ENCODE data around the gene BTBD1.
"Not testable (repeated sequence)": the region's sequence is repeated elsewhere in the genome, so short reads cannot be mapped to it uniquely, and the experiment has no call there.

Gene BTBD1

DNA sequence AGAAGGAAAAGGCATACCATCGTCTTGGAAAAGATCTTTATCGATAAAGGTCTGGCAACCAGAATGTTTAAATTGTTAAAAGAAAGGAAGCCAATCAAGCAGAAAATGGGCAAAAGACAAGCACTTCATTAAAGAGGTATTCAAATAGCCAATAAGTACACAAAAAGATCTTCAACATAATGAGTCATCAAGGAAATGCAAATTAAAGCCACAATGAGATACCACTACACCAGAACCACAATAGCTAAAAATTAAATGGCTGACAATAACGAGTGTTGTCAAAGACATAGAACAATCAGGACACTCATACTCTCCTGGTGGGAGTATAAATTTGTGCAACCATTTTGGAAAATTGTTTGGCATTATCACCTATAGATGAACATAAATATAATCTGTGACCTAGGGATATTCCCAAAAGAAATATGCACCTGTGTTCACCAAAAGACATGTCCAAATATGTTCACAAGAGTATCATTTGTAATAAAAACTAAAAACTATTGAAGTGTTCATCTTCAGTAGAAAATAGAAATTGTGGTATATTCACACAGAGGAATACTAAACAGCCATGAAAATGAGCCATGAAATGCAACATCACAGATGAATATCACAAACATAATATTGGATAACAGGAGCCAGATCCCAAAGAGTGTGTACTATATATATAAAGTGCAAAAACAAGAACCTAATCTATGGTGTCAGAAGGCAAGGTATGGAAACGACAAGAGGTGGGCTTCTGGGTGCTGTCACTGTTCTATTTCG, 14.4 kb upstream of the BTBD1 start:
- TF ChIP-seq ZFP3 (CRISPR knock-in tag; IDR thresholded peaks at IDR 0.05): no peak
- TF ChIP-seq GLIS3 (CRISPR knock-in tag; IDR thresholded peaks at IDR 0.05): no peak
- TF ChIP-seq BACH2 (CRISPR knock-in tag; IDR thresholded peaks at IDR 0.05; ENCODE audit: borderline replicate concordance): no peak
- TF ChIP-seq TOX (CRISPR knock-in tag; IDR thresholded peaks at IDR 0.05; ENCODE audit: borderline replicate concordance): no peak
- TF ChIP-seq, protein P1, sequence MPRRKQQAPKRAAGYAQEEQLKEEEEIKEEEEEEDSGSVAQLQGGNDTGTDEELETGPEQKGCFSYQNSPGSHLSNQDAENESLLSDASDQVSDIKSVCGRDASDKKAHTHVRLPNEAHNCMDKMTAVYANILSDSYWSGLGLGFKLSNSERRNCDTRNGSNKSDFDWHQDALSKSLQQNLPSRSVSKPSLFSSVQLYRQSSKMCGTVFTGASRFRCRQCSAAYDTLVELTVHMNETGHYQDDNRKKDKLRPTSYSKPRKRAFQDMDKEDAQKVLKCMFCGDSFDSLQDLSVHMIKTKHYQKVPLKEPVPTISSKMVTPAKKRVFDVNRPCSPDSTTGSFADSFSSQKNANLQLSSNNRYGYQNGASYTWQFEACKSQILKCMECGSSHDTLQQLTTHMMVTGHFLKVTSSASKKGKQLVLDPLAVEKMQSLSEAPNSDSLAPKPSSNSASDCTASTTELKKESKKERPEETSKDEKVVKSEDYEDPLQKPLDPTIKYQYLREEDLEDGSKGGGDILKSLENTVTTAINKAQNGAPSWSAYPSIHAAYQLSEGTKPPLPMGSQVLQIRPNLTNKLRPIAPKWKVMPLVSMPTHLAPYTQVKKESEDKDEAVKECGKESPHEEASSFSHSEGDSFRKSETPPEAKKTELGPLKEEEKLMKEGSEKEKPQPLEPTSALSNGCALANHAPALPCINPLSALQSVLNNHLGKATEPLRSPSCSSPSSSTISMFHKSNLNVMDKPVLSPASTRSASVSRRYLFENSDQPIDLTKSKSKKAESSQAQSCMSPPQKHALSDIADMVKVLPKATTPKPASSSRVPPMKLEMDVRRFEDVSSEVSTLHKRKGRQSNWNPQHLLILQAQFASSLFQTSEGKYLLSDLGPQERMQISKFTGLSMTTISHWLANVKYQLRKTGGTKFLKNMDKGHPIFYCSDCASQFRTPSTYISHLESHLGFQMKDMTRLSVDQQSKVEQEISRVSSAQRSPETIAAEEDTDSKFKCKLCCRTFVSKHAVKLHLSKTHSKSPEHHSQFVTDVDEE (CRISPR knock-in tag; IDR thresholded peaks at IDR 0.05): no peak
- no peak for TF ChIP-seq ZC3H10 (CRISPR knock-in tag; IDR thresholded peaks at IDR 0.05)
- no peak for TF ChIP-seq RARB (CRISPR knock-in tag; IDR thresholded peaks at IDR 0.05)

DNA sequence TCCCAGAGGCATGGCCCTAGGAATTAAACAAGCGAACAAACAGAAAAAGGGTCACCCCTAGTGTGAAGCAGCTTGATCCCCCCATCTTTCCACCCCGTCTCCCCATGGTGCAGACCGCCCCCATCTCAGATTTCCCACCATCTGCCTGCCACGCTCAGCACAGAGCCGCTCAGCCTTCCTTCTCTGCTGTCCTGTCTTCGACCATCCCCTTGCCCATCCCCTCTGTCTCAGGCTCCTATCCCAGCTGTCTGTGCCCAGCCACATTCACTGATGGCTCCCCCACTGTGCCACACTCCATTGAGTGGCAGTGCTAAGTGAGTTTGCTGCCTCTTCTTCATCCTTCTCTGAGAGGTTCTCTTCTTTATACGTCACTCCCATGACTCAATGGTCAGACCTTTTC, 11.7 kb upstream of the BTBD1 start:
- no peak for ATAC-seq
- TF ChIP-seq ARNTL (CRISPR knock-in tag; IDR thresholded peaks at IDR 0.05; ENCODE audit: borderline replicate concordance, low read depth): no peak

More for the DNA sequence above, 14.4 kb upstream of the BTBD1 start:
- ATAC-seq: no peak

DNA sequence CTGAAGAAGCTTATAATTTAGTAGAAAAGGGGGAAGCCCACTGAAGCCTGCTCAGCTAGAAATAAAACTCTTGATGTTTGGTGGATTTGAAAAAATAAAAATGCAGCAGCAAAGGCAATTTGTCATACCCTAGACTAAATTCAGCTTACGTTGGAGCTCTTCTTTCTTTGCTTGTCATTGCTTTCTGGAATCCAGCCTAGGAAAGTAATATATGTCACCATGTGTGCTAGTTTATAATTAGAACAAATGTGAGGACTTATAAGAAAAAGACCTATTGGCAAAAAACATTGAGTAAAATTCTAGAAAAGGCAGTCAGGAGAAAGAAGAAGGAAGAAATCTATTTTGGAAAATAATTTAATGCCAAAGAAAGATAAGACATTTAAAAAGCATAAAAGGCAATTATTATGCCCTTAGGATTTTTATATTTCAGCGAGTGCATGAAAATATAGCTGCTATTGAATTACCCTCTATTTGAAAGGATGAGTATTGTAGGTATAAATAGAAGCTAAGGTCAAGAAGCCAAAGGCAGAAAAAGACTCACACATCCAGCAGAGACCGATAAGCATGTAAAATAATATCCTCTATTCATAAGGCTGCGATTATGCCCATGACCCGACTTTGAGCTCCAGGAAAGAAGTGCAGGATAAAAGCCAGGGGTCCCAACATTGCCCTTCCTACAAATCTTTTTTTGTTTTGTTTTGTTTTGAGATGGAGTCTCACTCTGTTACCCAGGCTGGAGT, 10.6 kb upstream of the BTBD1 start:
- ATAC-seq: no peak
- no peak for TF ChIP-seq RARB (CRISPR knock-in tag; IDR thresholded peaks at IDR 0.05)

DNA sequence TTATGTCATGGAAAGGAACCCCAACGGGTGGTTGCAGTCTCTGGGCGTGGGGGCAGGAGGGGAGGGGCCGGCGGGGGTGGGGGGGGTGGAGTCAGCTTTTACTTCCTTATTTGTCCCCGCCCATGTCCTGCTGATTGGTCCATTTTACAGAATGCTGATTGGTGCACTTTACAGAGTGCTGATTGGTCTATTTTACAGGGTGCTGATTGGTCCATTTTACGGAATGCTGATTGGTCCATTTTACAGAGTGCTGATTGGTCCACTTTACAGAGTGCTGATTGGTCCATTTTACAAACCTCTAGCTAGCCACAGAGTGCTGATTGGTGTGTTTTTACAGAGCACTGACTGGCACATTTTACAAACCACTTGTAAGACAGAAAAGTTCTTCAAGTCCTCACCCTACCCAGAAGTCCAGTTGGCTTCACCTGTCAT, 2.2 kb upstream of the BTBD1 start:
- not testable (repeated sequence) for ATAC-seq

DNA sequence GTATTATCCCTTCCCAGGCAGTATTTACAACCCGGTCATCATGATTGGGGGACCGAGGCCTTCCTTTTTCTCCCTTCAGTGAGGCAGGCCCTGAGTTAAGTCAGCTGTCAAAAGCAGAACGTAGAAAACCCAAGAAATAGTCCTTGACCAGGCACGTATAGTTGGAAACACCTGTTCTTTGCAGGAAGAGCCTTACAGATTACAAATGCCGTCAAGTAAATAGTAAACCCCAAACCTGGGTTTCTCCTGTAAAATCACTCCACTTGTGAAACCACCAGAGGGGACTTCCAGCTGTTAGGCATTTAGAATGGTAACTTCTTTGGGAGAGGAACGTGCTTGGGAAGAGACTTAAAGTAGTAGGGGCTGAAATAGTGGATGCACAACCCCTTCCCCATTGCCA, 1.0 kb upstream of the BTBD1 start:
- ATAC-seq: no peak
- TF ChIP-seq SNAI2 (CRISPR knock-in tag; IDR thresholded peaks at IDR 0.05) (no peak), ISL1 (CRISPR knock-in tag; IDR thresholded peaks at IDR 0.05) (no peak), ZFP30 (CRISPR knock-in tag; IDR thresholded peaks at IDR 0.05) (no peak), OSR1 (CRISPR knock-in tag; IDR thresholded peaks at IDR 0.05) (no peak)

DNA sequence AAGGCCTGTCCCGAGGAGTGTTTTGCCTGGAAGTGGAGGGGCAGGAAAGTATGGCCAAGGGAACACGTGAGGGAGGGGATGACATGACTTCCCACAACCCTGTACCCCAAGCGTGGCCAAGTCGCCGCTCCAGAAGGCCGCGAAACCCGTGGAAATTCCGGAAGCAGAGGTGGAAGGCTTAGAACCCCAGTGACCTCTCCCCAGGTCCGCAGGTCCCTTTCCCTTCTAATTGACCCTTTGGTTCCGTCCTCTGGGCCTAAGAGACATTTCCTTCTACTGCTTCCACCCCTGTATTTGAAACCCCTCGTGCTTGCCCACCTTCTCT, 548 bp upstream of the BTBD1 start:
- no peak for ATAC-seq
- TF ChIP-seq ZC3H10 (CRISPR knock-in tag; IDR thresholded peaks at IDR 0.05): no peak
- no peak for TF ChIP-seq ISL1 (CRISPR knock-in tag; IDR thresholded peaks at IDR 0.05)
- no peak for TF ChIP-seq CSDC2 (CRISPR knock-in tag; IDR thresholded peaks at IDR 0.05)
- no peak for TF ChIP-seq ARNTL (CRISPR knock-in tag; IDR thresholded peaks at IDR 0.05; ENCODE audit: borderline replicate concordance, low read depth)
- TF ChIP-seq OSR1 (CRISPR knock-in tag; IDR thresholded peaks at IDR 0.05): no peak
- no peak for TF ChIP-seq TOX (CRISPR knock-in tag; IDR thresholded peaks at IDR 0.05; ENCODE audit: borderline replicate concordance)
- TF ChIP-seq PPARA (CRISPR knock-in tag; IDR thresholded peaks at IDR 0.05; ENCODE audit: borderline replicate concordance): no peak
- TF ChIP-seq, protein P2, sequence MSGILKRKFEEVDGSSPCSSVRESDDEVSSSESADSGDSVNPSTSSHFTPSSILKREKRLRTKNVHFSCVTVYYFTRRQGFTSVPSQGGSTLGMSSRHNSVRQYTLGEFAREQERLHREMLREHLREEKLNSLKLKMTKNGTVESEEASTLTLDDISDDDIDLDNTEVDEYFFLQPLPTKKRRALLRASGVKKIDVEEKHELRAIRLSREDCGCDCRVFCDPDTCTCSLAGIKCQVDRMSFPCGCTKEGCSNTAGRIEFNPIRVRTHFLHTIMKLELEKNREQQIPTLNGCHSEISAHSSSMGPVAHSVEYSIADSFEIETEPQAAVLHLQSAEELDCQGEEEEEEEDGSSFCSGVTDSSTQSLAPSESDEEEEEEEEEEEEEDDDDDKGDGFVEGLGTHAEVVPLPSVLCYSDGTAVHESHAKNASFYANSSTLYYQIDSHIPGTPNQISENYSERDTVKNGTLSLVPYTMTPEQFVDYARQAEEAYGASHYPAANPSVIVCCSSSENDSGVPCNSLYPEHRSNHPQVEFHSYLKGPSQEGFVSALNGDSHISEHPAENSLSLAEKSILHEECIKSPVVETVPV (CRISPR knock-in tag; IDR thresholded peaks at IDR 0.05): no peak
- no peak for TF ChIP-seq ZNF8 (CRISPR knock-in tag; IDR thresholded peaks at IDR 0.05)
- TF ChIP-seq ESRRG (CRISPR knock-in tag; IDR thresholded peaks at IDR 0.05): no peak
- TF ChIP-seq RARB (CRISPR knock-in tag; IDR thresholded peaks at IDR 0.05): no peak
- TF ChIP-seq, protein P3, sequence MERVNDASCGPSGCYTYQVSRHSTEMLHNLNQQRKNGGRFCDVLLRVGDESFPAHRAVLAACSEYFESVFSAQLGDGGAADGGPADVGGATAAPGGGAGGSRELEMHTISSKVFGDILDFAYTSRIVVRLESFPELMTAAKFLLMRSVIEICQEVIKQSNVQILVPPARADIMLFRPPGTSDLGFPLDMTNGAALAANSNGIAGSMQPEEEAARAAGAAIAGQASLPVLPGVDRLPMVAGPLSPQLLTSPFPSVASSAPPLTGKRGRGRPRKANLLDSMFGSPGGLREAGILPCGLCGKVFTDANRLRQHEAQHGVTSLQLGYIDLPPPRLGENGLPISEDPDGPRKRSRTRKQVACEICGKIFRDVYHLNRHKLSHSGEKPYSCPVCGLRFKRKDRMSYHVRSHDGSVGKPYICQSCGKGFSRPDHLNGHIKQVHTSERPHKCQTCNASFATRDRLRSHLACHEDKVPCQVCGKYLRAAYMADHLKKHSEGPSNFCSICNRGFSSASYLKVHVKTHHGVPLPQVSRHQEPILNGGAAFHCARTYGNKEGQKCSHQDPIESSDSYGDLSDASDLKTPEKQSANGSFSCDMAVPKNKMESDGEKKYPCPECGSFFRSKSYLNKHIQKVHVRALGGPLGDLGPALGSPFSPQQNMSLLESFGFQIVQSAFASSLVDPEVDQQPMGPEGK (CRISPR knock-in tag; IDR thresholded peaks at IDR 0.05; ENCODE audit: borderline replicate concordance): no peak
- no peak for TF ChIP-seq ZNF565 (CRISPR knock-in tag; conservative IDR thresholded peaks at IDR 0.05; ENCODE audit: low read depth)
- TF ChIP-seq ZNF70 (CRISPR knock-in tag; IDR thresholded peaks at IDR 0.05): no peak
- TF ChIP-seq ZFP3 (CRISPR knock-in tag; IDR thresholded peaks at IDR 0.05): no peak
- TF ChIP-seq, protein P4, sequence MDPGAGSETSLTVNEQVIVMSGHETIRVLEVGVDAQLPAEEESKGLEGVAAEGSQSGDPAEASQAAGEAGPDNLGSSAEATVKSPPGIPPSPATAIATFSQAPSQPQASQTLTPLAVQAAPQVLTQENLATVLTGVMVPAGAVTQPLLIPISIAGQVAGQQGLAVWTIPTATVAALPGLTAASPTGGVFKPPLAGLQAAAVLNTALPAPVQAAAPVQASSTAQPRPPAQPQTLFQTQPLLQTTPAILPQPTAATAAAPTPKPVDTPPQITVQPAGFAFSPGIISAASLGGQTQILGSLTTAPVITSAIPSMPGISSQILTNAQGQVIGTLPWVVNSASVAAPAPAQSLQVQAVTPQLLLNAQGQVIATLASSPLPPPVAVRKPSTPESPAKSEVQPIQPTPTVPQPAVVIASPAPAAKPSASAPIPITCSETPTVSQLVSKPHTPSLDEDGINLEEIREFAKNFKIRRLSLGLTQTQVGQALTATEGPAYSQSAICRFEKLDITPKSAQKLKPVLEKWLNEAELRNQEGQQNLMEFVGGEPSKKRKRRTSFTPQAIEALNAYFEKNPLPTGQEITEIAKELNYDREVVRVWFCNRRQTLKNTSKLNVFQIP (CRISPR knock-in tag; IDR thresholded peaks at IDR 0.05; ENCODE audit: borderline replicate concordance, low read depth): no peak
- TF ChIP-seq ZFP30 (CRISPR knock-in tag; IDR thresholded peaks at IDR 0.05): no peak
- TF ChIP-seq, protein P5, sequence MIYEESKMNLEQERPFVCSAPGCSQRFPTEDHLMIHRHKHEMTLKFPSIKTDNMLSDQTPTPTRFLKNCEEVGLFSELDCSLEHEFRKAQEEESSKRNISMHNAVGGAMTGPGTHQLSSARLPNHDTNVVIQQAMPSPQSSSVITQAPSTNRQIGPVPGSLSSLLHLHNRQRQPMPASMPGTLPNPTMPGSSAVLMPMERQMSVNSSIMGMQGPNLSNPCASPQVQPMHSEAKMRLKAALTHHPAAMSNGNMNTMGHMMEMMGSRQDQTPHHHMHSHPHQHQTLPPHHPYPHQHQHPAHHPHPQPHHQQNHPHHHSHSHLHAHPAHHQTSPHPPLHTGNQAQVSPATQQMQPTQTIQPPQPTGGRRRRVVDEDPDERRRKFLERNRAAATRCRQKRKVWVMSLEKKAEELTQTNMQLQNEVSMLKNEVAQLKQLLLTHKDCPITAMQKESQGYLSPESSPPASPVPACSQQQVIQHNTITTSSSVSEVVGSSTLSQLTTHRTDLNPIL (CRISPR knock-in tag; IDR thresholded peaks at IDR 0.05; ENCODE audit: low read depth): no peak
- TF ChIP-seq BACH2 (CRISPR knock-in tag; IDR thresholded peaks at IDR 0.05; ENCODE audit: borderline replicate concordance): no peak
- no peak for TF ChIP-seq TCF4 (CRISPR knock-in tag; IDR thresholded peaks at IDR 0.05; ENCODE audit: borderline replicate concordance)

Measured in SK-N-SH treated with all-trans-retinoic acid at 6 μM for 48 hours (cell line).